Measurements from ENCODE around the gene B3GNT3. TPM values are rescaled to one million over a fixed set of nuclear protein-coding genes. Genes with fewer than 3 reads are reported as not detected.
A peak's percentile ranks its signal among the peaks of the same experiment; 100 is the strongest.

Gene B3GNT3
- total and polyA plus RNA-seq, 2 of the 13 experiments (the other 11 are each of a cell fraction or from before 2014, with no cell fraction given): 0.86 to 4.0 TPM

- no peak for TF ChIP-seq FUBP1 (CRISPR knock-in tag; IDR thresholded peaks at IDR 0.05; ENCODE audit: borderline replicate concordance)
- no peak for TF ChIP-seq ZNF224 (CRISPR knock-in tag; IDR thresholded peaks at IDR 0.05)
- peak; percentile 80 for TF ChIP-seq TEAD3 (CRISPR knock-in tag; optimal IDR thresholded peaks at IDR 0.05; ENCODE audit: borderline replicate concordance)
- no peak for TF ChIP-seq GATA4 (IDR thresholded peaks at IDR 0.05; ENCODE audit: borderline replicate concordance, low read depth)
- TF ChIP-seq RFX5 (IDR thresholded peaks at IDR 0.05; ENCODE audit: low read depth, low read length): no peak
- no peak for TF ChIP-seq ZNF567 (CRISPR knock-in tag; IDR thresholded peaks at IDR 0.05; ENCODE audit: borderline replicate concordance)
- TF ChIP-seq ARID4A (CRISPR knock-in tag; IDR thresholded peaks at IDR 0.05; ENCODE audit: borderline replicate concordance): peak; percentile 81
- no peak for TF ChIP-seq ZNF761 (CRISPR knock-in tag; conservative IDR thresholded peaks at IDR 0.05)
- TF ChIP-seq E2F5 (CRISPR knock-in tag; conservative IDR thresholded peaks at IDR 0.05): no peak
- TF ChIP-seq ZNF530 (CRISPR knock-in tag; IDR thresholded peaks at IDR 0.05; ENCODE audit: low read depth): no peak
- TF ChIP-seq ZNF546 (CRISPR knock-in tag; conservative IDR thresholded peaks at IDR 0.05): no peak
- peak; percentile 80 for TF ChIP-seq CEBPG (CRISPR knock-in tag; IDR thresholded peaks at IDR 0.05)
- no peak for TF ChIP-seq FOXA1 (IDR thresholded peaks at IDR 0.05)
- peak; percentile 95 for TF ChIP-seq FOXA1 (CRISPR knock-in tag; IDR thresholded peaks at IDR 0.05)
- TF ChIP-seq ZNF350 (CRISPR knock-in tag; IDR thresholded peaks at IDR 0.05; ENCODE audit: borderline replicate concordance, low read depth): no peak; the same call in 1 of the 2 replicates
- TF ChIP-seq AGO2 (optimal IDR thresholded peaks at IDR 0.05; ENCODE audit: low read depth, low read length): no peak
- no peak for TF ChIP-seq IRX3 (CRISPR knock-in tag; IDR thresholded peaks at IDR 0.05; ENCODE audit: borderline replicate concordance, low read depth)
- TF ChIP-seq SOX6 (IDR thresholded peaks at IDR 0.05): no peak
- peak; percentile 47 for TF ChIP-seq SOX6 (CRISPR knock-in tag; IDR thresholded peaks at IDR 0.05)
- TF ChIP-seq ZBTB1 (CRISPR knock-in tag; IDR thresholded peaks at IDR 0.05; ENCODE audit: borderline replicate concordance): no peak
- no peak for TF ChIP-seq REPIN1 (CRISPR knock-in tag; IDR thresholded peaks at IDR 0.05; ENCODE audit: borderline replicate concordance, low read depth)
- TF ChIP-seq AHR (CRISPR knock-in tag; IDR thresholded peaks at IDR 0.05): no peak
- peak; percentile 85; the same call in 1 of the 2 replicates for TF ChIP-seq MEIS2 (CRISPR knock-in tag; IDR thresholded peaks at IDR 0.05)
Observed at GRCh38 chr19:17765069-17765618, 29.8 kb upstream of the B3GNT3 start (continued).

Data from HepG2 (cell line).